A673 (cell line): Measurements from ENCODE around the gene NHERF1.

ENCODE experiments used
- CTCF ChIP-seq: fragments of 300-800, 200-600 bp; sonication (generic); conservative IDR thresholded peaks from 2 replicates; pipeline ENCODE4 v1.5.1; 2017; ENCODE audit warnings: low read depth, mild to moderate bottlenecking, antibody characterized with exemption, low read length, moderate library complexity, mixed read lengths
- EZH2 ChIP-seq: fragments of 200-600 bp; sonication (generic); IDR thresholded peaks from 2 replicates; pipeline ENCODE4 v1.6.1; 2017; ENCODE audit warnings: borderline replicate concordance, low read depth, mild to moderate bottlenecking, mixed read lengths, antibody characterized with exemption, low read length; ENCODE audit not compliant: poor library complexity, severe bottlenecking

- no peak for TF ChIP-seq CTCF
- TF ChIP-seq EZH2 = no peak
Measured at GRCh38 chr17:74744349-74744713, 4.1 kb upstream of the NHERF1 start.
